Loucy (cell line): ENCODE results near the gene PLIN3.

Source experiments
- CTCF ChIP-seq: fragments of 200-600 bp; sonication (generic); conservative IDR thresholded peaks from 2 replicates; pipeline ENCODE4 v1.5.1; 2014; ENCODE audit warnings: mild to moderate bottlenecking, antibody characterized with exemption, low read length
- EZH2phosphoT487 ChIP-seq: fragments of 200-600 bp; IDR thresholded peaks from 2 replicates; pipeline ENCODE4 v1.6.1; 2018; ENCODE audit warnings: antibody characterized with exemption, mild to moderate bottlenecking, moderate library complexity, borderline replicate concordance

- TF ChIP-seq CTCF (no peak), EZH2phosphoT487 (no peak)
These were observed 52.6 kb downstream of the PLIN3 start for GRCh38 chr19:4814625-4815425.
